Tibial artery (tissue), 4 donors: Measurements from ENCODE around the gene SUPT6H.

Experiments
- DNase-seq, 2 donors: peaks; one replicate each; pipeline ENCODE4 v3.0.0-alpha.2; 2019
- H3K27ac ChIP-seq, 2 donors: fragments of 200-600 bp; sonication (generic) in 1 of 2; 1 replicate in 1 of 2; 2 replicates in 1 of 2; pipeline ENCODE4 v1.5.1; 2018 to 2019; ENCODE audit warnings: mild to moderate bottlenecking in 1 of 2
- H3K27me3 ChIP-seq, 2 donors: fragments of 200-600 bp; sonication (generic) in 1 of 2; one replicate each; pipeline versions ENCODE4 v1.5.1 to v1.6.0; 2016 to 2019
- H3K36me3 ChIP-seq, 3 donors: fragments of 200-600 bp; sonication (generic) in 2 of 3; one replicate each; pipeline ENCODE4 v1.5.1; 2016 to 2019; ENCODE audit warnings: mild to moderate bottlenecking in 2 of 3
- H3K4me1 ChIP-seq, 4 donors: fragments of 200-600 bp; sonication (generic) in 2 of 4; 1 replicate in 3 of 4; 2 replicates in 1 of 4; pipeline ENCODE4 v1.5.1; 2016 to 2019
- H3K4me3 ChIP-seq, 2 donors: fragments of 200-600 bp; sonication (generic) in 1 of 2; 1 replicate in 1 of 2; 2 replicates in 1 of 2; pipeline ENCODE4 v1.5.1; 2018 to 2019; ENCODE audit warnings: mild to moderate bottlenecking in 2 of 2
- H3K9me3 ChIP-seq, 3 donors: fragments of 200-600 bp; sonication (generic) in 1 of 3; one replicate each; pipeline ENCODE4 v1.5.1; 2016 to 2019
- intact Hi-C: fragments of 100-400 bp; cut with DNase I; formaldehyde crosslinking; loops from one replicate; pipeline ENCODE4 v1.15.0; 2023; ENCODE audit warnings: low total_unique reads
- TF ChIP-seq, protein P1 (sequence below), 2 experiments: fragments of 200-600 bp in 1 of 2; fragments of 450-650 bp in 1 of 2; IDR thresholded peaks; one replicate each; pipeline ENCODE4 v1.5.1; 2017 to 2019; ENCODE audit warnings: antibody characterized with exemption in 2 of 2, mild to moderate bottlenecking in 1 of 2, moderate library complexity in 1 of 2

Gene SUPT6H

DNA sequence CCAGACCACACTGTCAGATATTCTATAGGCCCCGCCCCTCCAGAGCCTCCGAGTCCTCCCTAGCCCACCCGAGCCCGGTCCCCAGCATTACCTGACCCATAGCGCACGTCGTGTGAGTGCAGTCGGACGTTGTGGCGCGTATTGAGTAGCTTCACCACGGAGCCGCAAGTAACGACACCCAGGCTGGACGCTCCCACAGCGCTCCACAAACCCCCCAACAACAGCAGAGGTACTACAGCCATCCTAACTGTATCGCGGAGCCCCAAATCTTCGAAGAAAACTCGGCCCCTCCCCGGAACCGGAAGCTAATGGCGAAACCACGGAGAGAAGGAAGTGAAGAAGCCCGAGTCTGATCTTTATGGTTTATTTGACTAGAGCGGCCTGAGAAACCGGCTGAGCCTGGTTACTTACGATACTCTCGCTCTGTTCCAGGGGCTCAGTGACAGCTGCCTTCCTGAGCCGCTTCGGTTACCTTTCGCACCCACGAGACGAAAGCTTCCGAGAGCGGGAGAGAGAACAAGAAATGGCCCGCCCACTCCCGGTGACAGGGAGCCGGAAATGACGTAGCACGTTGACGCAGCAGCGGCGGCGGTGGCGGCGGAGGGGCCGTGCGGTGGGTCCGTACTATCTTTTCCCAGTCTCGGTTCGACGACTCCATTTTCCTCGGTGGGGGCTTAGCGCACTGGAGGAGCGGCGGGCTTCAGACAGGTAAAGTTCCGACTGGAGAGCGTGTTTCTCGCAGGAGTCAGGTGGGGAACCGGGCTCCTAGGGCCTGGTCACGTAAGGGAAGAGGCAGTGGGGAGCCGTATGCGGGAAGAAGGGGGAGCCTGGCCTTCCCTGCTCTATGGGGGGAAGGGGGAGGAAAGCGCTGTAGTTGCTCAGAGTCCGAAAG lies at the start of gene SUPT6H, which contains the start of gene SDF2:
TSS of gene SUPT6H (plus strand) at position 571 of the 892 bp plus-strand sequence. CDS start 11,197 bp downstream, outside the sequence.
TSS of gene SDF2 (minus strand) at position 272 of the 892 bp plus-strand sequence. CDS start at position 242, 30 bp downstream.
- H3K27me3 ChIP-seq, result no peaks in the 10 kb centered on the region
- H3K4me1 ChIP-seq, result peaks cover 0 to 52% (median 28%) of the 10 kb centered on the region in 4 donors

DNA sequence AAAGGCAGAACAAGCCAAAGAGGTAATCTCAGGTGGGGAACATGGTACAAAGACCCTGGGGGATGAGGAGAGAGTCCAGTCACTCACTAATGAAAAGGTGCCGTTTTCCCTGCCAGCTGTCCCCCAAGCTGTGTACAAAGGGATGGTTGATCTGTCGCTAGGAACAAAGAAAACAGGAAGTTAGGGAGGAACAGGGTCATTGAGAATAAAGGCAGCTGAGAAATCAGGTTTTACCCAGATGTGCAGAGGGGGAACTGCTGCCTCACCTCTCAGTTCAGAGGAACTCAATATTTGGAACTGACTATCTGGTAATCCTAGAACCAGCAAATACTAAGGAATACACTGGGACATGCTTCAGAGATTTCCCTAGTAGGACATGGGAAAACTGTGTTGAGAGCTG lies 49.5 kb upstream of the SUPT6H start:
- H3K4me1 ChIP-seq, result no peaks in the 10 kb centered on the region
- H3K36me3 ChIP-seq, result peaks cover 29 to 64% (median 30%) of the 10 kb centered on the region in 3 donors
- DNase-seq, result no peak
- H3K27me3 ChIP-seq, result no peaks in the 10 kb centered on the region
- H3K27ac ChIP-seq, result no peak overlapping the region
- TF ChIP-seq, protein P1, sequence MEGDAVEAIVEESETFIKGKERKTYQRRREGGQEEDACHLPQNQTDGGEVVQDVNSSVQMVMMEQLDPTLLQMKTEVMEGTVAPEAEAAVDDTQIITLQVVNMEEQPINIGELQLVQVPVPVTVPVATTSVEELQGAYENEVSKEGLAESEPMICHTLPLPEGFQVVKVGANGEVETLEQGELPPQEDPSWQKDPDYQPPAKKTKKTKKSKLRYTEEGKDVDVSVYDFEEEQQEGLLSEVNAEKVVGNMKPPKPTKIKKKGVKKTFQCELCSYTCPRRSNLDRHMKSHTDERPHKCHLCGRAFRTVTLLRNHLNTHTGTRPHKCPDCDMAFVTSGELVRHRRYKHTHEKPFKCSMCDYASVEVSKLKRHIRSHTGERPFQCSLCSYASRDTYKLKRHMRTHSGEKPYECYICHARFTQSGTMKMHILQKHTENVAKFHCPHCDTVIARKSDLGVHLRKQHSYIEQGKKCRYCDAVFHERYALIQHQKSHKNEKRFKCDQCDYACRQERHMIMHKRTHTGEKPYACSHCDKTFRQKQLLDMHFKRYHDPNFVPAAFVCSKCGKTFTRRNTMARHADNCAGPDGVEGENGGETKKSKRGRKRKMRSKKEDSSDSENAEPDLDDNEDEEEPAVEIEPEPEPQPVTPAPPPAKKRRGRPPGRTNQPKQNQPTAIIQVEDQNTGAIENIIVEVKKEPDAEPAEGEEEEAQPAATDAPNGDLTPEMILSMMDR (IDR thresholded peaks at IDR 0.05), result no peak
- H3K4me3 ChIP-seq, result no peak overlapping the region
- intact Hi-C loops, result loop anchor here (5.0 kb wide), 2 partner anchors 60 to 115 kb away; partner anchors contain the start of gene UNC119
- H3K9me3 ChIP-seq, result no peaks in the 10 kb centered on the region

More for the DNA sequence above, at the start of gene SUPT6H, which contains the start of gene SDF2:
- DNase-seq, result peak; percentile 88 to 93
- TF ChIP-seq, protein P1 (IDR thresholded peaks at IDR 0.05), result peak in 1 of 2 experiments; percentile 9
- Histone ChIP-seq H3K4me3 (peak within 1 kb of the TSS; percentile 79 to 84), H3K36me3 (peaks cover 8 to 48% (median 16%) of the 10 kb centered on the region in 3 donors), H3K27ac (peak within 1 kb of the TSS; percentile 94 to 96), H3K9me3 (no peaks in the 10 kb centered on the region)
- intact Hi-C loops, result loop anchor here (5.0 kb wide), 1 partner anchor 40 kb away; no protein-coding TSS in a partner anchor

DNA sequence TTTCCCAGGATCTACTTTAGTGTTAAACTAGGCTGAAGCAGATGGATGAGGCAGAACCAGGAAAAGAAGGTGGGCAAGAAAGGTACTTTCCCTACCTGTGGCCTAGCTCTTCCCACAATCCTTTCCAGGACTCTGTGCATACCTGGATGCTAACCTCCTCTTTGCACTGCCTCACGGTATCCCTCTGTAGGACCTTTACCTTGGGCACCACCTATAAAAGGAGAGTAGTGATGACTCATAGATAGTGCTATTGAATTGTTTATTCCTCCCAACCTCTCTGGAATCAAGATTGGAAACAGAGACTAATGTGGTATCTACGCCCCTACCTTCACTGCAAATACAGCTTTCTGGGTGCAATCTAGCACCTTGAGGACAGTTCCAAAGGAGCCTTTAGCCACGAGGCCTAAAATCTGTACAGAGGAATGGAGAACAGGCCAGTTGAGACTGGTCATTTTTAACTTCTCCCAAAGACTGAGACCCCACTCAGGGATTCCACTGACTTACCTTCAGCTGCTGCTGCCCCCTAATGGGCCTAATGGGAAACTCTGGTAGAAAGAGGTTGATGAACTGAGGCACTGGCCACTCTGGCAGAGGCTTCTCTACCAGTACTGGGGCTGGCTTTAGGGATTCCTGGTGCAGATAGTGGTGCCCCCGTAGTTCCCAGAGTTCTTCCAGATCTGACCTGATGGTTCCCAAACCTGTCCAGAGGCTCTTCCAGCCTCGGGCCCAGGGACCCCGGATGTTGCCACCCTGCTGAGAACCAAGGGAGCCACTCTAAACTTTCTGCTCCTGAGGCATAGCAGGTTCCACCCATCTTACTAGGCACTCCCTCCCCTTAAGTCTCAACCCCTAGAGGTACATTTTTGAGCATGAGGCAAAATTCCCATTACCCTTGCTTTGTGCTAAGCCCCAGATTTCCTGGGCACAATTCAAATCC lies 48.8 kb upstream of the SUPT6H start:
- intact Hi-C loops, result loop anchor here (5.0 kb wide), 2 partner anchors 61 to 116 kb away; partner anchors contain the start of gene UNC119
- peak in 1 of 2 donors; percentile 30 for DNase-seq
- TF ChIP-seq, protein P1 (IDR thresholded peaks at IDR 0.05), result peak; percentile 54 to 58
- Histone ChIP-seq H3K4me3 (no peak overlapping the region), H3K27me3 (no peaks in the 10 kb centered on the region), H3K36me3 (peaks cover 36 to 71% (median 37%) of the 10 kb centered on the region in 3 donors), H3K9me3 (no peaks in the 10 kb centered on the region), H3K4me1 (no peaks in the 10 kb centered on the region), H3K27ac (no peak overlapping the region)

DNA sequence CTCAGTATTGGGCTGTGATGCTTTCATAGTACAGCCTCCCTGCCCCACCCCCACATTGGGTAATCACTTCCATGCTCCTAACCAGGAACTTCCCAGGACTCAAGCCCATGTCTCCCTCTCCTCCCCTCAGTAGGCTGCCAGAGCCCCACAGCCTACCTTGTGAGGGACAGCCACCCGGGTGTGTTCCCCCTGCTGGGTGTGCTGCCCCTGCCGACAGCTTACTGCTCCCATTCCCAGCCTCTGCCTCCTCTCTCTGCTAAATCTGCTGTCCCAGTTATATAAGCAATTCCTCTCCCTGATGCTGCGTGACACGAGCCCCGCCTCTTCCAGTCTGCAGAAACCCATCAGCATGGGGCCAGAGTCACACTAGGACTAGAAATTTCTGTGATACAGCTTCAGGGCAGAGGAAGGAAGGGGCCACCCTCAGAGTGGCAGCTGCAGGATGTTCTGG lies 48.0 kb upstream of the SUPT6H start, which contains the start of gene RSKR:
TSS of gene RSKR (minus strand) at position 255 of the 451 bp plus-strand sequence. CDS start at position 231, 24 bp downstream.
- Histone ChIP-seq H3K9me3 (no peaks in the 10 kb centered on the region), H3K27ac (no peak within 1 kb of the TSS), H3K4me1 (no peaks in the 10 kb centered on the region), H3K4me3 (no peak within 1 kb of the TSS), H3K27me3 (no peaks in the 10 kb centered on the region), H3K36me3 (peaks cover 44 to 78% (median 44%) of the 10 kb centered on the region in 3 donors)
- TF ChIP-seq, protein P1 (IDR thresholded peaks at IDR 0.05), result no peak
- DNase-seq, result peak in 1 of 2 donors; percentile 28
- intact Hi-C loops, result loop anchor here (5.0 kb wide), 2 partner anchors 62 to 117 kb away; partner anchors contain the start of gene UNC119
